ENCODE measurements around the gene C2CD4D.

C2CD4D gene

DNA sequence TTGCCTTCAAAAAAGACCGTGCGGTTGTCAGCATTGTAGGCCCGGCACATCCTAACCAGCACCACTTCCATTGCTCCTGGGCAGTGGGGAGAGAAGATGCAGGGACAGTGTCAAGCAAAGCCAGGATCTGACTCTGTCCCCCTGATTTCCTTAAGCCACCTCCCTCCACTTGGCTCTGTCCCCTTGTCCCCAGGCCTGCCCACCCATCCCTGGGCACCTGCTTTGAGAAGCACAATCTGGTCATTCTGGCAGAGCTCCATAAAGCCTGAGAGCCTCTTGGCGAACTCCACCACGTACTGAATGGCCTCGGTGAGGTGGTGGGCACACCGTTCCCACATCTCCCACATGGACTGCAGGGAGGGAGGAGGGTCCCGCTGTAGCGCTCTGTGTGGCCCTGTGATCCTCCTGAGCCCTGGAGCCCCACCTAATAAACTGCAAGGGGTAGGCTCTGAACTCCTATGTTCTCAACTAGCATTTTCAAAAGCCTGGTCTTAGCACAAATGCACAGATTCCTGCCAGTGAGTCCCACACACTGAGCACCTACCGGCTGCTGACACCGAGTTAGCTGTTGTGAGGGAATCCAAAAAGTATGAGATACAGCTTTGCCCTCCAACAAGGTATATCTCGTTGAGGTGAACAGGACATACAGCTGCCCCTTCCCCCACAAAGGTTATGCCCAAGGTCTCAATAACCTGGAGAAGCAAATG lies 26.2 kb downstream of the C2CD4D start:
- Histone ChIP-seq H3K4me3 (ENCODE audit: control insufficient read depth in 1 of 7, extremely low read depth in 1 of 7, insufficient read depth in 4 of 7, low read depth in 2 of 7, low read length in 6 of 7) (no peak overlapping the region), H3K36me3 (ENCODE audit: control insufficient read depth in 4 of 4, insufficient read depth in 4 of 4, low read length in 3 of 4) (no peaks in the 10 kb centered on the region), H3K27me3 (replicated peaks in 2 of 5; ENCODE audit: control insufficient read depth in 4 of 5, insufficient read depth in 5 of 5, low read length in 4 of 5) (no peaks in the 10 kb centered on the region), H3K9me3 (ENCODE audit: control extremely low read depth in 1 of 5, control insufficient read depth in 4 of 5, insufficient read depth in 2 of 5, low read depth in 1 of 5, low read length in 4 of 5) (no peaks in the 10 kb centered on the region), H3K4me1 (ENCODE audit: control extremely low read depth in 1 of 4, control insufficient read depth in 4 of 4, insufficient read depth in 4 of 4, low read length in 3 of 4) (peaks cover 3 to 32% (median 29%) of the 10 kb centered on the region in 4 experiments), H3K27ac (ENCODE audit: insufficient read depth in 1 of 2, low read depth in 1 of 2, low read length in 2 of 2, poor library complexity in 1 of 2, severe bottlenecking in 2 of 2) (no peak overlapping the region)
- ChIA-PET CTCF (no interaction called here), POLR2A (no interaction called here)
- WGBS (ENCODE audit: insufficient coverage), result 94% methylated on average over 8 of the region's 12 CpGs
- no peak for DNase-seq

- Histone ChIP-seq H3K27ac (ENCODE audit: insufficient read depth in 1 of 2, low read depth in 1 of 2, low read length in 2 of 2, poor library complexity in 1 of 2, severe bottlenecking in 2 of 2) (no peak overlapping the region), H3K36me3 (ENCODE audit: control insufficient read depth in 4 of 4, insufficient read depth in 4 of 4, low read length in 3 of 4) (no peaks in the 10 kb centered on the region), H3K27me3 (replicated peaks in 2 of 5; ENCODE audit: control insufficient read depth in 4 of 5, insufficient read depth in 5 of 5, low read length in 4 of 5) (no peaks in the 10 kb centered on the region), H3K4me3 (ENCODE audit: control insufficient read depth in 1 of 7, extremely low read depth in 1 of 7, insufficient read depth in 4 of 7, low read depth in 2 of 7, low read length in 6 of 7) (no peak overlapping the region), H3K9me3 (ENCODE audit: control extremely low read depth in 1 of 5, control insufficient read depth in 4 of 5, insufficient read depth in 2 of 5, low read depth in 1 of 5, low read length in 4 of 5) (no peaks in the 10 kb centered on the region), H3K4me1 (ENCODE audit: control extremely low read depth in 1 of 4, control insufficient read depth in 4 of 4, insufficient read depth in 4 of 4, low read length in 3 of 4) (peaks cover 2 to 17% (median 15%) of the 10 kb centered on the region in 4 experiments)
- 97% methylated on average over 6 of the region's 9 CpGs for WGBS (ENCODE audit: insufficient coverage)
- POLR2A ChIA-PET, result no interaction called here
- CTCF ChIA-PET, result interaction anchor here (1.2 to 2.0 kb wide), 2 partner anchors 9 to 74 kb away, joined by 3 to 4 read pairs; no protein-coding TSS in a partner anchor
- DNase-seq, result no peak
Measured at GRCh38 chr1:151811181-151811580, 28.4 kb downstream of the C2CD4D start.

- H3K4me3 ChIP-seq (ENCODE audit: control insufficient read depth in 1 of 7, extremely low read depth in 1 of 7, insufficient read depth in 4 of 7, low read depth in 2 of 7, low read length in 6 of 7), result no peak overlapping the region
- POLR2A ChIA-PET, result no interaction called here
- H3K9me3 ChIP-seq (ENCODE audit: control extremely low read depth in 1 of 5, control insufficient read depth in 4 of 5, insufficient read depth in 2 of 5, low read depth in 1 of 5, low read length in 4 of 5), result no peaks in the 10 kb centered on the region
- CTCF ChIA-PET, result interaction anchor here (0.8 kb wide), 1 partner anchor 18 kb away, joined by 3 read pairs; no protein-coding TSS in a partner anchor
- DNase-seq, result no peak
- peaks cover 0 to 7% (median 4%) of the 10 kb centered on the region in 4 experiments for H3K4me1 ChIP-seq (ENCODE audit: control extremely low read depth in 1 of 4, control insufficient read depth in 4 of 4, insufficient read depth in 4 of 4, low read length in 3 of 4)
- no CpG with 5 or more reads among the region's 1 CpG for WGBS (ENCODE audit: insufficient coverage)
- no peaks in the 10 kb centered on the region for H3K36me3 ChIP-seq (ENCODE audit: control insufficient read depth in 4 of 4, insufficient read depth in 4 of 4, low read length in 3 of 4)
- H3K27ac ChIP-seq (ENCODE audit: insufficient read depth in 1 of 2, low read depth in 1 of 2, low read length in 2 of 2, poor library complexity in 1 of 2, severe bottlenecking in 2 of 2), result no peak overlapping the region
- no peaks in the 10 kb centered on the region for H3K27me3 ChIP-seq (replicated peaks in 2 of 5; ENCODE audit: control insufficient read depth in 4 of 5, insufficient read depth in 5 of 5, low read length in 4 of 5)
Measured at GRCh38 chr1:151809985-151810556, 29.5 kb downstream of the C2CD4D start.

DNA sequence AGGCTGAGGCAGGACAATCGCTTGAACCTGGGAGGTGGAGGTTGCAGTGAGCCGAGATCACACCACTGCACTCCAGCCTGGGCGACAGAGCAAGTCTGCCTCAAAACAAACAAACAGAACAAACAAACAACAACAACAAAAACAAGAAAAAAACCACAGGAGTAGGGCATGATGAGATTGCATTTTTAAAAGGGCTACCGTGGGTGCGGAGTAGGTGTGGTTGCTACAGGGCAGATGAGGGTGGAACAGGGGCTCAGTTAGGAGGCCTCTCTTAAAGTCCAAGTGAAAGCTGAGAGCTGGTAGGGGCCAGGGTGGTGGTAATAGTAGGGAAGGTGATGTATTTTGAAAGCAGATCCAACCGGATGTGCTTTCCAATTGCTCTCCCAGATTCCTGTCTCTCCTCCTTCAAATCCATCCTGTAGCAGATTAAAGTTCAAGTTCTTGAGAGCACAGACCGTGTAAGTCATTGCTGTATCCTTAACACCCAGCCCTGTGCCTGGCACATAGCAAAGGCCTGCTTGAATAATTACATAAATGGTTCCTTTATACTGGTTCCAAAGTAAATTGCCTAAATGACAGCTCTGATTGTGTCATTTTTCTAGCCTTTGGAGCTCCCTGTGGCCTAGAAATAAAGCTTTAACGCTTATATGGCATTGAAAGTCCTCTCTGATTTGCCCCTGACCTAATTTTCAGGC lies 30.2 kb downstream of the C2CD4D start:
- ChIA-PET CTCF (interaction anchor here (0.8 kb wide), 1 partner anchor 18 kb away, joined by 3 read pairs; no protein-coding TSS in a partner anchor), POLR2A (no interaction called here)
- Histone ChIP-seq H3K4me1 (ENCODE audit: control extremely low read depth in 1 of 4, control insufficient read depth in 4 of 4, insufficient read depth in 4 of 4, low read length in 3 of 4) (peaks cover 0 to 3% (median 0%) of the 10 kb centered on the region in 4 experiments), H3K27me3 (replicated peaks in 2 of 5; ENCODE audit: control insufficient read depth in 4 of 5, insufficient read depth in 5 of 5, low read length in 4 of 5) (peaks cover 0 to 3% (median 0%) of the 10 kb centered on the region in 5 experiments), H3K36me3 (ENCODE audit: control insufficient read depth in 4 of 4, insufficient read depth in 4 of 4, low read length in 3 of 4) (no peaks in the 10 kb centered on the region), H3K9me3 (ENCODE audit: control extremely low read depth in 1 of 5, control insufficient read depth in 4 of 5, insufficient read depth in 2 of 5, low read depth in 1 of 5, low read length in 4 of 5) (no peaks in the 10 kb centered on the region), H3K27ac (ENCODE audit: insufficient read depth in 1 of 2, low read depth in 1 of 2, low read length in 2 of 2, poor library complexity in 1 of 2, severe bottlenecking in 2 of 2) (no peak overlapping the region), H3K4me3 (ENCODE audit: control insufficient read depth in 1 of 7, extremely low read depth in 1 of 7, insufficient read depth in 4 of 7, low read depth in 2 of 7, low read length in 6 of 7) (no peak overlapping the region)
- DNase-seq, result no peak
- WGBS (ENCODE audit: insufficient coverage), result 72% methylated on average over 5 of the region's 8 CpGs

DNA sequence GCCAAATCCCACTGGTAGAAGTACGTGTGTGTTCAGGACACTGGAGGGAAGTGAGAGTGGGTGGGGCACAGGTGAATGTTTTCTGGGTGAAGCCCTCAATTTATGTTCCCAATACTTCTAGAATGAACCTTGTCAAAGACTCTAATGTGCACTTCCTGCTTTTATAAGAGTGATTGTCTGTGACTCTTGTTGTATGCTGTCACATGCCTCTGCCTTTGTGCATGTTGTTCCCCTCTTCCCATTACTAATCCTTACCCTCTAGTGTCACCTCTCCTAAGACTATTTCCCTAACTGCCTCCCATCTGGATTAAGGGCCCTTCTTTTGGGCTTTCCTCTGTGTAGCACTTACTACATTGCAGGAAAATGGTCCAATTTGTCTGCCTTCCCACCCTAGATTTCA lies 31.9 kb downstream of the C2CD4D start:
- no peak for DNase-seq
- ChIA-PET POLR2A (no interaction called here), CTCF (interaction anchor here (0.7 to 1.8 kb wide), 3 partner anchors 22 to 383 kb away, joined by 3 to 4 read pairs (median 3); no protein-coding TSS in a partner anchor)
- no peaks in the 10 kb centered on the region for H3K36me3 ChIP-seq (ENCODE audit: control insufficient read depth in 4 of 4, insufficient read depth in 4 of 4, low read length in 3 of 4)
- no peak overlapping the region for H3K4me3 ChIP-seq (ENCODE audit: control insufficient read depth in 1 of 7, extremely low read depth in 1 of 7, insufficient read depth in 4 of 7, low read depth in 2 of 7, low read length in 6 of 7)
- peaks cover 0 to 3% (median 0%) of the 10 kb centered on the region in 4 experiments for H3K4me1 ChIP-seq (ENCODE audit: control extremely low read depth in 1 of 4, control insufficient read depth in 4 of 4, insufficient read depth in 4 of 4, low read length in 3 of 4)
- no peak overlapping the region for H3K27ac ChIP-seq (ENCODE audit: insufficient read depth in 1 of 2, low read depth in 1 of 2, low read length in 2 of 2, poor library complexity in 1 of 2, severe bottlenecking in 2 of 2)
- H3K9me3 ChIP-seq (ENCODE audit: control extremely low read depth in 1 of 5, control insufficient read depth in 4 of 5, insufficient read depth in 2 of 5, low read depth in 1 of 5, low read length in 4 of 5), result no peaks in the 10 kb centered on the region
- H3K27me3 ChIP-seq (replicated peaks in 2 of 5; ENCODE audit: control insufficient read depth in 4 of 5, insufficient read depth in 5 of 5, low read length in 4 of 5), result peaks cover 0 to 6% (median 2%) of the 10 kb centered on the region in 5 experiments
- WGBS (ENCODE audit: insufficient coverage), result no CpG with 5 or more reads among the region's 1 CpG

- Histone ChIP-seq H3K27ac (ENCODE audit: insufficient read depth in 1 of 2, low read depth in 1 of 2, low read length in 2 of 2, poor library complexity in 1 of 2, severe bottlenecking in 2 of 2) (no peak overlapping the region), H3K36me3 (ENCODE audit: control insufficient read depth in 4 of 4, insufficient read depth in 4 of 4, low read length in 3 of 4) (no peaks in the 10 kb centered on the region), H3K4me3 (ENCODE audit: control insufficient read depth in 1 of 7, extremely low read depth in 1 of 7, insufficient read depth in 4 of 7, low read depth in 2 of 7, low read length in 6 of 7) (no peak overlapping the region), H3K4me1 (ENCODE audit: control extremely low read depth in 1 of 4, control insufficient read depth in 4 of 4, insufficient read depth in 4 of 4, low read length in 3 of 4) (peaks cover 0 to 3% (median 0%) of the 10 kb centered on the region in 4 experiments), H3K9me3 (ENCODE audit: control extremely low read depth in 1 of 5, control insufficient read depth in 4 of 5, insufficient read depth in 2 of 5, low read depth in 1 of 5, low read length in 4 of 5) (no peaks in the 10 kb centered on the region), H3K27me3 (replicated peaks in 2 of 5; ENCODE audit: control insufficient read depth in 4 of 5, insufficient read depth in 5 of 5, low read length in 4 of 5) (peaks cover 0 to 6% (median 2%) of the 10 kb centered on the region in 5 experiments)
- WGBS (ENCODE audit: insufficient coverage), result 93% methylated on average over 3 of the region's 5 CpGs
- DNase-seq, result no peak
- CTCF ChIA-PET, result interaction anchor here (0.7 to 1.8 kb wide), 4 partner anchors 10 to 382 kb away, joined by 3 to 4 read pairs (median 4); no protein-coding TSS in a partner anchor
- POLR2A ChIA-PET, result interaction anchor here (0.7 kb wide), 1 partner anchor 13 kb away, joined by 4 read pairs; no protein-coding TSS in a partner anchor
Measured at GRCh38 chr1:151807131-151807530, 32.5 kb downstream of the C2CD4D start.

Measured in common myeloid progenitor, CD34-positive (primary cell).